HepG2 (cell line): ENCODE measurements around the gene PLCB1. TPM values are rescaled to one million over a fixed set of nuclear protein-coding genes. Genes with fewer than 3 reads are reported as not detected.

Experiments
- ATAC-seq: fragments of 200-7000 bp; cut with Tn5 transposase; 3 replicates; pipeline ENCODE4 v1.9.1; 2020; ENCODE audit warnings: mild to moderate bottlenecking, moderate library complexity
- BruUV-seq: library from RNA; stranded (reverse); fragments of 400-500 nt; replicated peaks from 2 replicates; lab custom pipeline; 2021; lab: Mats Ljungman, UMichigan
- CTCF ChIA-PET: fragments of 300-600 bp; formaldehyde crosslinking; extraction: SDS; loops from one replicate; lab custom pipeline; 2021; ENCODE audit warnings: low total read pairs, inconsistent platforms, low intra/inter-chr PET ratio; lab: Yijun Ruan, JAX
- POLR2A ChIA-PET: fragments of 350-600 bp; sonication (Branson Sonifier 250); formaldehyde crosslinking; loops from one replicate; lab custom pipeline; 2020; ENCODE audit warnings: antibody characterized with exemption, inconsistent platforms; lab: Yijun Ruan, JAX
- DNase-seq: peaks from one replicate; pipeline ENCODE4 v3.0.0-alpha.2; 2015; ENCODE audit warnings: low spot score
- FAIRE-seq: peaks from 3 replicates; lab custom pipeline; 2011; peaks lifted over from hg19 to GRCh38; lab: Jason Lieb, UNC
- H2AFZ ChIP-seq: one replicate; pipeline ENCODE4 v1.6.1; 2011; ENCODE audit warnings: low read length, inconsistent platforms
- H3K27ac ChIP-seq: fragments of 300-600 bp; 3 replicates; pipeline ENCODE4 v1.8.0; 2011; ENCODE audit warnings: mixed run types, mild to moderate bottlenecking, mixed read lengths, low read length, inconsistent platforms; ENCODE audit not compliant: insufficient read depth; ENCODE audit errors: extremely low read length
- H3K27me3 ChIP-seq, 2 experiments: fragments of 200-600 bp in 1 of 2; 2 replicates in 1 of 2; 3 replicates in 1 of 2; pipeline versions ENCODE4 v1.6.0 to v1.8.0; 2011; ENCODE audit warnings: low read length in 2 of 2, mild to moderate bottlenecking in 2 of 2, moderate library complexity in 2 of 2, inconsistent platforms in 1 of 2; ENCODE audit not compliant: insufficient read depth in 2 of 2, control insufficient read depth in 1 of 2
- H3K36me3 ChIP-seq, 2 experiments: fragments of 200-600 bp in 1 of 2; replicated peaks in 1 of 2; 2 replicates in 1 of 2; 3 replicates in 1 of 2; pipeline versions ENCODE4 v1.5.1 to v1.8.0; 2011; ENCODE audit warnings: low read length in 2 of 2, inconsistent platforms in 1 of 2; ENCODE audit not compliant: insufficient read depth in 2 of 2, control insufficient read depth in 1 of 2
- H3K4me1 ChIP-seq: 2 replicates; pipeline ENCODE4 v1.5.1; 2012; ENCODE audit warnings: low read length, inconsistent platforms; ENCODE audit not compliant: insufficient read depth
- H3K4me2 ChIP-seq: 2 replicates; pipeline ENCODE4 v1.6.0; 2011; ENCODE audit warnings: low read depth, low read length, inconsistent platforms
- H3K4me3 ChIP-seq, 3 experiments: fragments of 200-600 bp in 1 of 3; sonication (generic), shearing (Covaris generic) in 1 of 3; replicated peaks in 1 of 3; 2 replicates each; pipeline ENCODE4 v1.5.1; 2011 to 2016; ENCODE audit warnings: low read length in 3 of 3, inconsistent platforms in 2 of 3, low read depth in 2 of 3, mild to moderate bottlenecking in 2 of 3, control low read depth in 1 of 3, mixed read lengths in 1 of 3; ENCODE audit not compliant: insufficient read depth in 1 of 3
- H3K79me2 ChIP-seq: one replicate; pipeline ENCODE4 v1.6.1; 2011; ENCODE audit warnings: low read length, inconsistent platforms; ENCODE audit not compliant: insufficient read depth
- H3K9ac ChIP-seq: 2 replicates; pipeline ENCODE4 v1.6.0; 2011; ENCODE audit warnings: mild to moderate bottlenecking, low read depth, low read length, inconsistent platforms; ENCODE audit not compliant: insufficient read depth
- H3K9me3 ChIP-seq: 2 replicates; pipeline ENCODE4 v1.5.1; 2012; ENCODE audit warnings: mild to moderate bottlenecking, low read length
- H4K20me1 ChIP-seq: 2 replicates; pipeline ENCODE4 v1.6.0; 2011; ENCODE audit warnings: inconsistent platforms, mild to moderate bottlenecking, low read length, moderate library complexity; ENCODE audit not compliant: insufficient read depth
- ARNTL ChIP-seq: sonication (generic); formaldehyde crosslinking; IDR thresholded peaks from 2 replicates; pipeline ENCODE4 v1.4.0; 2020; ENCODE audit warnings: mild to moderate bottlenecking, missing genetic modification reagents
- ATF5 ChIP-seq: sonication (generic); formaldehyde crosslinking; IDR thresholded peaks from 2 replicates; pipeline ENCODE4 v1.4.0; 2020; ENCODE audit warnings: mild to moderate bottlenecking, low read depth, missing genetic modification reagents
- E2F2 ChIP-seq: sonication (generic); formaldehyde crosslinking; IDR thresholded peaks from 2 replicates; pipeline ENCODE4 v1.4.0; 2020; ENCODE audit warnings: missing genetic modification reagents, borderline replicate concordance
- GABPB1 ChIP-seq: IDR thresholded peaks from 2 replicates; pipeline ENCODE4 v1.6.1; 2016; ENCODE audit warnings: mild to moderate bottlenecking, missing genetic modification reagents, moderate library complexity, missing compliant biosample characterization
- KAT7 ChIP-seq: IDR thresholded peaks from 2 replicates; pipeline ENCODE4 v1.6.1; 2018; ENCODE audit warnings: borderline replicate concordance, missing compliant biosample characterization
- KDM5B ChIP-seq: sonication (generic); formaldehyde crosslinking; IDR thresholded peaks from 2 replicates; pipeline ENCODE4 v1.4.0; 2020; ENCODE audit warnings: missing genetic modification reagents, mild to moderate bottlenecking, borderline replicate concordance
- XBP1 ChIP-seq: sonication (generic); formaldehyde crosslinking; IDR thresholded peaks from 2 replicates; pipeline ENCODE4 v1.5.0; 2020; ENCODE audit warnings: missing genetic modification reagents
- ZFP41 ChIP-seq: sonication (generic); formaldehyde crosslinking; IDR thresholded peaks from 2 replicates; pipeline ENCODE4 v1.4.0; 2020; ENCODE audit warnings: mild to moderate bottlenecking, missing genetic modification reagents, borderline replicate concordance
- ZNF577 ChIP-seq: sonication (generic); formaldehyde crosslinking; IDR thresholded peaks from 2 replicates; pipeline ENCODE4 v1.4.0; 2020; ENCODE audit warnings: mild to moderate bottlenecking, low read depth, missing genetic modification reagents, borderline replicate concordance
- ZNF605 ChIP-seq: sonication (generic); formaldehyde crosslinking; IDR thresholded peaks from 2 replicates; pipeline ENCODE4 v1.8.0; 2022; ENCODE audit warnings: mild to moderate bottlenecking, missing genetic modification reagents
- WGBS: methylation state at CpG from one replicate; pipeline ENCODE4 v1.1.6; 2017; ENCODE audit warnings: low lambda C conversion rate; 5-methylcytosine and 5-hydroxymethylcytosine counted together
- in situ Hi-C: cut with HindIII; loops from 2 replicates; pipeline ENCODE4 v1.10.0; 2017; ENCODE audit warnings: low pct_unique_long_range_greater_than_20kb; ENCODE audit not compliant: extremely low pct_ligation_motif_present
- intact Hi-C: fragments of 100-400 bp; cut with micrococcal nuclease; formaldehyde crosslinking; loops from one replicate; pipeline ENCODE4 v1.10.0; 2022; ENCODE audit not compliant: unreplicated experiment
- polyA plus RNA-seq, 8 experiments: library from polyadenylated mRNA; depleted of rRNA in 3 of 8; stranded (reverse) in 7 of 8; unstranded in 1 of 8; fragments of >200 nt; fragmentation: Illumina TruSeq in 4 of 8; extraction: Trizol in 4 of 8; gene quantifications; 2 replicates each; pipeline versions ENCODE4 v1.2.1 to v1.2.3, GENCODE V29; 2011 to 2016; ENCODE audit warnings: low read depth in 4 of 8, missing spikeins in 1 of 8, mixed read lengths in 1 of 8; ENCODE audit not compliant: insufficient read depth in 1 of 8
- total RNA-seq, 5 experiments: library from RNA; depleted of rRNA; stranded (reverse); fragments of >200 nt; fragmentation: Illumina TruSeq; extraction: Trizol; gene quantifications; 2 replicates each; pipeline ENCODE4 v1.2.3, GENCODE V29; 2016; ENCODE audit warnings: low read depth in 1 of 5
- TF ChIP-seq, protein P1 (sequence below): sonication (generic); formaldehyde crosslinking; IDR thresholded peaks from 2 replicates; pipeline ENCODE4 v1.5.1; 2020; ENCODE audit warnings: missing genetic modification reagents, mild to moderate bottlenecking, borderline replicate concordance
- TF ChIP-seq, protein P2 (sequence below): sonication (generic); formaldehyde crosslinking; IDR thresholded peaks from 2 replicates; pipeline ENCODE4 v1.5.0; 2020; ENCODE audit warnings: missing genetic modification reagents, mild to moderate bottlenecking, borderline replicate concordance
- TF ChIP-seq, protein P3 (sequence below): IDR thresholded peaks from 2 replicates; pipeline ENCODE4 v1.6.1; 2016; ENCODE audit warnings: low read depth, borderline replicate concordance

The PLCB1 gene
- total and polyA plus RNA-seq, 2 of the 13 experiments (the other 11 are each of a cell fraction or from before 2014, with no cell fraction given): 42.4 to 55.9 TPM

GRCh38 chr20:8130840-8131526, 1.1 kb upstream of the PLCB1 start (continued):
- TF ChIP-seq, protein P1, sequence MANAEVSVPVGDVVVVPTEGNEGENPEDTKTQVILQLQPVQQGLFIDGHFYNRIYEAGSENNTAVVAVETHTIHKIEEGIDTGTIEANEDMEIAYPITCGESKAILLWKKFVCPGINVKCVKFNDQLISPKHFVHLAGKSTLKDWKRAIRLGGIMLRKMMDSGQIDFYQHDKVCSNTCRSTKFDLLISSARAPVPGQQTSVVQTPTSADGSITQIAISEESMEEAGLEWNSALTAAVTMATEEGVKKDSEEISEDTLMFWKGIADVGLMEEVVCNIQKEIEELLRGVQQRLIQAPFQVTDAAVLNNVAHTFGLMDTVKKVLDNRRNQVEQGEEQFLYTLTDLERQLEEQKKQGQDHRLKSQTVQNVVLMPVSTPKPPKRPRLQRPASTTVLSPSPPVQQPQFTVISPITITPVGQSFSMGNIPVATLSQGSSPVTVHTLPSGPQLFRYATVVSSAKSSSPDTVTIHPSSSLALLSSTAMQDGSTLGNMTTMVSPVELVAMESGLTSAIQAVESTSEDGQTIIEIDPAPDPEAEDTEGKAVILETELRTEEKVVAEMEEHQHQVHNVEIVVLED: no peak

DNA sequence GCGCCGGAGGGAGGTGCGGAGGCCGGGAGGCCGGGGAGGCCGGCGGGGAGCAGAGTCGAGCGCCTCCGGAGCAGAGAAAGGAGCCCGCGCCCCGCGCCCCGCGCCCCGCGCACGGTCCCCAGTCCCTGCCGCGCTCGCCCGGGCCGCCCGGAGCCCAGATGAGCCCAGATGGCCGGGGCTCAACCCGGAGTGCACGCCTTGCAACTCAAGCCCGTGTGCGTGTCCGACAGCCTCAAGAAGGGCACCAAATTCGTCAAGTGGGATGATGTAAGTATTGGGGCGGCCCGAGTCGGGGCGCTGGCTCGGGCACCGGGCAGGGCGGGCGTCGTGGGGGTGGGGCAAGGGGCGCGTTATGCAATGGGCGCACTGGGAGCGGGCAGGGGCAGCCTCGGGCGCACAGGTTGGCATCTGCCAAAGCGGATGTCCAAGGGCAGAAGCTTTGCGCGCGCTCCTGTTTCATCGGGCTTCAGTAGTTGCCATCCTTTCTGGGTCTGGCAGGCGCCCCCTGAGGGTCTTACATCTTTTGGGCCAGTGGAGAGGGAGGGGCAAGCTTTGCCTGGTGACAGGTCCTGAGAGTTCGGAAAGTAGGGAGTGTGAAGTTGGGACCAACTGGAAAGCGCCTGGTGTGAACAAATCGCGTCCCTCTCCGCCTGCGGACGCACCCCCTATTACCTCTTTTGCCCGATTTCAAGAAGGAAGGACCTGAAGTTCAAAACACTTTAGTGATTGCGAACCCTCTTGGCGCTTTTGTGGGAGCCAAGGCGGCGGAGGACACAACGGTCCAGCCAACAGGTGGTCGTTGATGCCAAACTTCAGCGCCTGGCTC, 631 bp downstream of the PLCB1 start:
- Histone ChIP-seq H3K27me3 (no peaks in the 10 kb centered on the region; a peak in 1 of 5 replicates), H3K27ac (peak overlapping the region; percentile 36), H3K4me3 (peak overlapping the region; percentile 76 to 87 (median 84)), H3K79me2 (peaks cover 56% of the 10 kb centered on the region), H4K20me1 (no peaks in the 10 kb centered on the region), H3K9me3 (no peaks in the 10 kb centered on the region), H2AFZ (no peak overlapping the region), H3K9ac (peak overlapping the region; percentile 76), H3K36me3 (peaks cover 4 to 8% of the 10 kb centered on the region in 2 experiments), H3K4me2 (peak overlapping the region; percentile 86), H3K4me1 (peaks cover 72% of the 10 kb centered on the region)
- ChIA-PET CTCF (interaction anchor here (1.5 to 3.9 kb wide), 4 partner anchors 172 to 589 kb away, joined by 5 to 27 read pairs (median 20); no protein-coding TSS in a partner anchor), POLR2A (interaction anchor here (1.0 to 1.6 kb wide), 4 partner anchors 12 to 254 kb away, joined by 3 to 7 read pairs (median 4); no protein-coding TSS in a partner anchor)
- ATAC-seq (peak; percentile 73), DNase-seq (no peak), FAIRE-seq (no peak)
- WGBS: 41% methylated on average over 44 of the region's 68 CpGs
- intact Hi-C loops (loop anchor here (1.0 to 5.0 kb wide), 6 partner anchors 22 to 589 kb away; no protein-coding TSS in a partner anchor), in situ Hi-C loops (loop anchor here (5.0 to 10.0 kb wide), 5 partner anchors 112 to 590 kb away; no protein-coding TSS in a partner anchor)
- BruUV-seq: no TSS peak
- TF ChIP-seq GABPB1 (CRISPR knock-in tag) (0 out of 2 replicates have a peak, but pooled peaks have one; percentile 13), E2F2 (CRISPR knock-in tag) (0 out of 2 replicates have a peak, but pooled peaks have one; percentile 57), ATF5 (no peak), ZNF605 (CRISPR knock-in tag) (peak; percentile 68; the same call in 1 of the 2 replicates), ARNTL (CRISPR knock-in tag) (peak; percentile 73), KDM5B (CRISPR knock-in tag) (peak; percentile 64; the same call in 1 of the 2 replicates), KAT7 (peak; percentile 9; the same call in 1 of the 2 replicates), XBP1 (CRISPR knock-in tag) (no peak), ZFP41 (CRISPR knock-in tag) (0 out of 2 replicates have a peak, but pooled peaks have one; percentile 48), ZNF577 (no peak)
- TF ChIP-seq, protein P2, sequence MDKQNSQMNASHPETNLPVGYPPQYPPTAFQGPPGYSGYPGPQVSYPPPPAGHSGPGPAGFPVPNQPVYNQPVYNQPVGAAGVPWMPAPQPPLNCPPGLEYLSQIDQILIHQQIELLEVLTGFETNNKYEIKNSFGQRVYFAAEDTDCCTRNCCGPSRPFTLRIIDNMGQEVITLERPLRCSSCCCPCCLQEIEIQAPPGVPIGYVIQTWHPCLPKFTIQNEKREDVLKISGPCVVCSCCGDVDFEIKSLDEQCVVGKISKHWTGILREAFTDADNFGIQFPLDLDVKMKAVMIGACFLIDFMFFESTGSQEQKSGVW (CRISPR knock-in tag): no peak
- TF ChIP-seq, protein P3, sequence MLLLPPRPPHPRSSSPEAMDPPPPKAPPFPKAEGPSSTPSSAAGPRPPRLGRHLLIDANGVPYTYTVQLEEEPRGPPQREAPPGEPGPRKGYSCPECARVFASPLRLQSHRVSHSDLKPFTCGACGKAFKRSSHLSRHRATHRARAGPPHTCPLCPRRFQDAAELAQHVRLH (CRISPR knock-in tag): no peak
